GM18526 (cell line): ENCODE results near the gene SMARCAD1.

Experiments used
- POLR2A ChIP-seq: IDR thresholded peaks from 3 replicates; pipeline ENCODE4 v1.6.1; 2011; ENCODE audit not compliant: insufficient read length; ENCODE audit errors: extremely low read depth

SMARCAD1 gene

DNA sequence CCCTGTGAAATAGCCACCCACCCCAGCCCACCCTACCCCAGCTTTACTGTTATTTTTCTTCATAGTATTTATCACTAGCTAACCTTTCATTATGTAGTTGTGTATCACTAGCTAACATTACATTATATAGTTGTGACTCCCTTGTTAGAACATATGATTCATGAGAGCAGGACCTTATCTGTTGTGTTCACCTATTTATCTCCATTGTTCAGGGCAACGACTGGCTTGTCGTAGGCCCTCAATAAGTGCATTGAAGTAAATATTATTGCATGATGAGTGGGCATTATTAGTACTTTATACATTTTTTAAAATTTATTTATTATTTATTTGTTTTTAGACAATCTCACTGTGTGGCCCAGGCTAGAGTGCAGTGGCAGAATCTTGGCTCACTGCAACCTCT lies 4.2 kb downstream of the SMARCAD1 start:
- no peak for TF ChIP-seq POLR2A

DNA sequence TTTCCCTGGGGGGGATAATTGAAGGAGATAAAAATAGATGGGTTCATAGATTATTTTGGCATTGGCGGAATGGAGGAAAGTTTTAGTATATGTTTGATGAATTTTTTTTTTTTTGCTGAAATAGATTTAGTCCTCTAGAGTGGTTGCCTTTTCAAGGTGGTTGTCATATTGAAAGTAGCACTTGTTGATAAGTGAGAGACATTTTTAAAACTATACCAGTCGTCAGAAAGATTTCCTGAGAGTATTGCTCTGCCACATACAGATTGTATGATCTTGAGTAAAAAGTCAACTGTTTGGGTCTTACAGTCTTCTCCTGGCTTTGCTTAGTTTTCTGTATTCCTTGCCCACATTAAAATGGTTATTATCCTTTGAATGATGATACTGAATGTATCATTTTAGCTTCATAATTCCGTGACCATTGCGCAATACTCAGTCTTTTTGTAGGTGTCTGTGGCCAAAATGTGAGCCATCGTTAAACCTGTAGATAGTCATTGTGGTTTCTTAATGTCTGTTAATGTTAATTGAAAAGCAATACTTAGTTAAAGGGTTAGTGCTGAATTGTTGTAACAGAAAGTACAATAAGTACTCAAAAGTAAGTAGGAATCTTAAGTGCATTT lies 7.1 kb downstream of the SMARCAD1 start:
- no peak for TF ChIP-seq POLR2A

DNA sequence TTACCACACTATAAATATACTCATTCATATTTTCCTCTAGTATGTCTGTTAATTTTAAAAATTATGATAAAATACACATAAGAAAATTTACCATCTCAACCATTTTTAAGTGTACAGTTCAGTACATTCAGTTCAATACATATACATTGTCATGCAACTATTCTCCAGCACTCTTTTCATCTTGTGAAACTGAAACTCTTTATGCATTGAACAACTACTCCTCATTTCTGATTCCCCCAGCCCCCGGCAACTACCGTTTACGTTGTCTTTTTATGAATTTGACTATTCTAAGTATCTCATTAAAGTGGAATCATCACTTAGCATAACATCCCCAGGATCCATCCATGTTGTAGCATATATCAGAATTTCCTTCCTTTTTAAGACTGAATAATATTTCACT lies 8.7 kb downstream of the SMARCAD1 start:
- no peak for TF ChIP-seq POLR2A

DNA sequence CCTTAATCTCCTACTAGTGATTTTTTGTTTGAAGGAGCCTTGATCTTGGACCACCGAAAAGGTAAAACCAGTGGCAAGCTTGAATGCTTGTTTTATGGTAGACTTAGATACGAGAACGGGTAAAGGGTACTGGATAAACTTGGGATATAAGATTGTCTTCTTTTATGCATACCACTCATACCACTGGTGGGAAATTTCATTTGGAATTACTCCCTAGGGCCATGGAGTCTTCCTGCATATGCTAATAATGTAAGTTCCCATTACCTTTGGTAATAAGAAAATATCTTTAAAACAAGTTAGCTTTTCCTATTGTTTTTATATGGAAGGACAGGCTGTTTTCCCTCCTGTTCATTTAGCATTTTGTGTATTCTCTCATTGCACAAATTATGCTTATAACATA lies 11.7 kb downstream of the SMARCAD1 start:
- TF ChIP-seq POLR2A = no peak

DNA sequence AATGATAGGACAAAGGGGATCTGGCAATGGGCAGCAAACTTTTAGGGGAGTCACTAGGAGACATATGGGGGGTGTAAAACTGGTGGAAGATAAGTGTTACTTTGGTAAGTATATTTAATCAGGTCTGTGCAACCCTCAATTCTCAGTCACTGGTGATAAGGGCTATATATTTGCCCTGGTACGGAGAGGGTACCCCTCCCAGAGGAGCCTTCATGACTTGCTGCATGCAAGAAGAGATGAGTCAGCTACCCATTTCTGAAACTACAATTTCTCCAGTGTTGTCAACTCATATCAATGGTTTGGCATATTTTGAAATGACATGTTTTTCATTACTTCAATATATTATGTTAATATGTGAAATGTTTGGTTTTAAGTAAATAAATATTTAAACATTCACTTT lies 14.3 kb downstream of the SMARCAD1 start:
- no peak for TF ChIP-seq POLR2A

DNA sequence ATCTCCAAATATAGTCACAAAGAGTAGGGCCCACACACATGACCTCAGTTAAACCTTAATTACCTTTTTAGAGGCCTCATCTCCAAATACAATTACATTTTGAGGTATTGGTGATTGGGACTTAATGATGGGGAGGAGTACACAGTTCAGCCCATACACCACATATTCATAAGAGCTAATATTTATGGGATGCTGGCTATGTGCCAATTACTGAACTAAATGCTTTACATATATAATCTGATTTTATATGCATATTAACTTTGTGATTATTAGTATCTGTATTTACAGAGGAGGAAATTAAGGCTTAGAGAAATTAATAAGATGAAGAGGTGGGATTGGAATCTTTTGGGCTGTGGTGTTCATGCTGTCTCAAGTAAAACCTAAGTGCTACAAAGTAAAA lies 17.8 kb downstream of the SMARCAD1 start:
- no peak for TF ChIP-seq POLR2A

DNA sequence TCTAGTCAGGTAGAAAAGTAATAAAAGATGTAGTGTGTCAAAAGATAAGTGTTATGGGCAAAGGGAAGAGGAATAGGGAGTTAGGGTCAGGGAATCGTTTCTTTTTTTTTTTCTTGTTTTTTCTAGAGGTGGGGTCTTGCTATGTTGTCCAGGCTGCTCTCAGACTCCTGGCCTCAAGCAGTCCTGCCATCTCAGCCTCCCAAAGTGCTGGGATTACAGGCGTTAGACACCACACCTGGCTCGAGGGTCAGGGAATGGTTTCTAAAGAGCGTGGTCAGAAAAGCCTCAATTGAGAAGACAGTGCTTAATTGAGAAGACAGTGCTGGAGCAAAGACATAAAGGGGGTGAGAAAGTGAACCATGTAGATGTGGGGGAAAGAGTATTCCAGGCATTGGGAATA lies 19.1 kb downstream of the SMARCAD1 start:
- TF ChIP-seq POLR2A = no peak

DNA sequence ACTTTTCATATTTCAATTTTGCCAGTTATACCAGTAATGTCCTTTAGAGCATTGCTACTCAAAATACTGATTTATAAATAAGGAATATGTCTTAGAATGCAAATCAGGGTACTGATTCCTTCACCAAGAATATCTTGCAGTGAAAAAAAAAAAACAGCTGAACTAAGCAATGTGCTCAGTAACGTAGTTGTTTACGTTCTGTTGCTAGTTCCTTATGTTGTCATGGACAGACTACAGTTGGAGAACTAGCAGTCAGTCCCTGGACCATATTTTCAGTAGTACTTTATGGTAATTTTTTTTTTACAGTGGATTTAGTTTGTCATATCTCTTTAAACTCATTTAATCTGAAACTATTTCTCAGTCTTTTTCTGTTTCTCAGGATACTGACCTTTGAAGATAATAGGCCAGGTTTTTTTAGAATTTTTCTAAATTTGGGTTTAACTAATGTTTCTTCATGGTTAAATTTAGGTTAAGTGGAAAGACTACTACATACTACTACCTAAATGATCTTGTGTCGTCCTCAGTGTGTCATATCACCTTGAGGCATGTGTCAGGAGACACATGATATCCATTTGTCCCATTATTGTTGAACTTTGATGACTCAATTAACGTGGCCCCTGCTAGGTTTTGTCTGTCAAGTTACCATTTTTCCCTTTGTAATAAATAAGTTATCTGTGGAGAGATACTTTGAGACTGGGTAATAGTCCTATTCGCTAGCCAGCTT lies 21.0 kb downstream of the SMARCAD1 start:
- TF ChIP-seq POLR2A = no peak

DNA sequence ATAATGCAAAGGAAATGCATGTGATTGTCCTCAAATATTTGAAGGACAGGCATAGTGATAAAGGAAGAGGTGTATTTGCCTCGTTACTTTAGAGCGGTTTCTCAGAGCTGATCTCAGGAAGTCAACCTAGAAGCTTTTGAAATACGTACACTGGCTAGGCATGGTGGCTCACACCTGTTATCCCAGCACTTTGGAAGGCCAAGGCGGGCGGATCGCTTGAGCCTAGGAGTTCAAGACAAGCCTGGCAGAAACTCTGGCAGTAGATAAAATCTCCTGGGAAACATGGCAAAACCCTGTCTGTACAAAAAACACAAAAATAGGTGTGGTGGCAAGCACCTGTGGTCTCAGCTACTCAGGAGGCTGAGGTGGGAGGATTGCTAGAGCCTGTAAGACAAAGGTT lies 24.9 kb downstream of the SMARCAD1 start:
- no peak for TF ChIP-seq POLR2A

DNA sequence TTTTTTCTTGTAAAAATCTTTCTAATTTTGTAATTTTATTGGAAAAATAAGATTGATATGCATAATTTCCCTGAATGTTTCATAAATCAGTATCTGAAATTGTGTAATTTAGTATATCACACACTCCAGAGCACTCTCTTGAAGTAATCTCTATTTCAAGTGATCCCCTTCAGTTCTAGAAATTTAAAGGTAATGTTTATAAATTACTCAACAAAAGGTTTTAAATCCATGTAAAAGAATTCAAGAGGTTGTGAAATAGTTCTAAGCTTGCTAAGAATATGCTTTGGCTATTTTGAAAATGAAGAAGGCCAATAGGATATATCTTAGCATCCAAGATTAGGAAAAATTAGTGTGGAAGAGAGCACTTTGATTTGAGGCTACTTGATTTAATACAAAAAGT lies 28.2 kb downstream of the SMARCAD1 start:
- no peak for TF ChIP-seq POLR2A

DNA sequence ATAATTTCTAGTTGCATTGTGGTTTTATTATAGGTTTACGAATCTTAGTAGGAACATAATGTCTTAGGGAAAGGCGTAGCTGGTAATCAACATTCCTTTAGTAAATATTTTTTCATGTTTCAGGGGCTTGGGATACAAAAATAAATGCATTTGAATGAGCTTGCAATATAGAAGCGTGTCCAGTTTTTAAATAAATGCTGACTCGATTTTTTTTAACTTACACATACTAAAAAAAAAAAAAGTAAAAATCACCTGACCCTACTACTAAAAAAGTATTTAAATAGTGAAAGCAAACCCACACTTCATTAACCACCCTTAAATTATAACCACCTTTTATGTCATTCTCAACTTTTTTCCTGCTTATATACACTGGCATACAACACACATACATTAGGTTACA lies 29.6 kb downstream of the SMARCAD1 start:
- TF ChIP-seq POLR2A = no peak

DNA sequence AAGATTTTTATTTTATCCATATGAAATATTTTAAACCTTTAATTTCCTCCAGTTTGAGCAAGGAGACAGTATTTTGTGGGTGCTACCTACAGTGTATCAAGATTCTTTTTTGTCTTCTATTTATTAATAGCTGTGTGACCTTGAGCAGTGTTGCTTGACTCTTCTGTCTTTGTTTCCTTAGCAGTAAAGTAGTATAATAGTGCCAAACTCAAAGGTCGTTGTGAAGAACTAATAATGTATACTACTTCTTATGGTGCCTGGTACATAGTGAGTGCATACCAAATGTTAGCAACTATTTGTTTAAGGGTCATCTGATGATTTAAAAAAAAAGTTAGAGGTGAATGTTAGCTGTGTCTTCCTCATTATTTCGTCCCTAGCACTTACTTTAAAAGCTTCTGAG lies 30.5 kb downstream of the SMARCAD1 start:
- TF ChIP-seq POLR2A = no peak

DNA sequence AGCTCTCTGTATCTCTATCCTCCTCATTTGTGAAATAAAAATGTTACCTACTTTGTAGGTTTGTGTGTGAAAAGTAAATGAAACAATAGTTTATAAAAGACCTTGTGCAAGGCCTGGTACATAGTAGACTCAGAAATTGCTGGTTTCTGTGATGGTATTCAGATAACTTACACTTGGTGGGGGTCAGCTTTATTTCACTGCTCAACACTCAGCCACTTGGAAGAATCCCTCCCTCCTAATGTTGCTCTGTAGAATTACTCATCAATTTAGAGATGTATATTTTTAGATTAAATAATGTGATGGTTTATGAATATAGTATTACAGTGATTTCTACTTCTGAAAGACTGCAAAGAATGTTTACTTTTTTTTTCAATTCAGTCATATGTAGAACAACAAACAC lies 32.7 kb downstream of the SMARCAD1 start:
- TF ChIP-seq POLR2A = no peak

DNA sequence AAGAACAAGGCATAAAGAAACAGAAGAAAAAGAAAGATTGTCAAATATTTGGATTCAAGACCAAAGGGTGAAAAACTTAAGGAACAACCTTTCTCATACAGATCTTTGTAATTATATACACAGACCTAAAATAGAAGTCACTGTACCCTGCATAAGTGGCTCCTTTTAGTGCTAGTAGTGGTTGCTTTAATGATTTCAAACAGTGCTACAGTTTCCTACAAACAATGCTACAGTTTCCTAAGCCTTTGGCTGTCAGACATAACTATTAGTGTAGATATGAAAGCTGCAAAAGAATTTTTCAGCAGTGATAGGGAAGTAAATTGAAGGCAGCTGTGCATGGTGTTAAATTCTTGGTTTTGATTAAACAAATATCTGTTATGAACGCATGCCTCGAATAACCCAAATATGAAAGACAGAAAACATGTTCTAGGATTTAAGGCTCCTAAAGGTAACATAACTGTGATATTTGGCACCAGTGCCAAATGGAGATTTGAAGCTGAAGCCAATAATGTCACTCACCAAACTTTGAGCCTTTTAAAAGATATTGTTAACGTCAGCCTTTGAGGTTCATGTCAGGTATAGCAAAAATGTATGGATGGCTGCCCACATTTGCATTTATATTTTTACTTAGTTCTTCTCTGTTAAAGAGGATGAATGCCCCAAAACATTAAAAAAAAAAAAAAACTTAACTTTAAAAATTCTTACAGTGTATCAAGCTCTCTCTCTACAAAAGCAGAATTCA lies 36.6 kb downstream of the SMARCAD1 start:
- TF ChIP-seq POLR2A = no peak

DNA sequence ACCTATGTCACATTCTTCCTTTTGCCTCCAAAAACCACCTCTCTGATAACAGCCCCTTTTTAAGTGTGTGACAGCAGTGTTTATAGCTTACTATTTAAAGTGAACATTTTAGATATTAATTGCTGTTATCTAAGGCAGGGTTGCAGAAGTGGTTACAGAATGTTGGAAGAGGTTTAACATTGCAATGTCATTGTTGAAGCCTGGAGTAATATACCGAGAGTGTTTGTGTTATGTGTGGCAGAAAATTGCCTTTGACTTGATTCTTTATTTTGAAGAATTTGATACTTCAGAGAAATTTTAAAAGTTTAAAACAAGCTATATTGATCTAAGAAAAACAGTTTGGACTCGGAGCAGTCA lies 37.1 kb downstream of the SMARCAD1 start:
- TF ChIP-seq POLR2A = no peak

DNA sequence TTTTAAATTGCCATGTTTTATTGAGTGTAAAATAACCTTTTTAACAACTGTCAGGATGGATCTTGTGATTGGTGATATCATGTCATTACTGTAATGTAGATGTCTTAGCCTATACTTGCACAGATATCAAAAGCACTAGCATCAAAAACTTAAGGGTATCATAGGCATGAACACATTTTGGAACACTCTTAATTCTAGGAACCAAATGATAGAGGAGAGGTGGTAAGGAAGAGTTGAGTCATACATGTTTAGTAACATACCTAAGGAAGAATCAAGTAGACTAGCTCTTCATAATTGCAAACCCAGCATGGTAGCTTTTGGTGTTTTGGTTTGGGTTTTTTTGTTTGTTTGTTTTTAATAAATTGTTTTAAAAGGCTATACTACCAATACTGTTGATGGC lies 43.4 kb downstream of the SMARCAD1 start:
- no peak for TF ChIP-seq POLR2A
